ENCODE measurements around the gene ACP5. TPM values are rescaled to one million over a fixed set of nuclear protein-coding genes. Genes with fewer than 3 reads are reported as not detected.
A peak's percentile ranks its signal among the peaks of the same experiment; 100 is the strongest.

Gene ACP5
- total and polyA plus RNA-seq, 10 of the 15 experiments (the other 5 are each of a cell fraction or from before 2014, with no cell fraction given), result 1.0 to 73.4 (median 36.8) TPM

- ChIA-PET SMC1A (ENCODE audit: uncharacterized antibody, unreplicated experiment) (no interaction called here), CTCF (no interaction called here), RAD21 (ENCODE audit: unreplicated experiment) (no interaction called here), POLR2A (no interaction called here)
- intact Hi-C loops (cut with micrococcal nuclease; ENCODE audit: unreplicated experiment), result no loop called here
- H3K27ac ChIP-seq (ENCODE audit: control insufficient read depth, insufficient read depth), result no peak overlapping the region
- H3K4me1 ChIP-seq (ENCODE audit: control insufficient read depth, insufficient read depth, low read length), result peaks cover 4% of the 10 kb centered on the region
- TF ChIP-seq TCF12 (IDR thresholded peaks at IDR 0.05; ENCODE audit: low read depth, low read length), result peak; percentile 59; the same call in 1 of the 2 replicates
- no peak for TF ChIP-seq NBN (IDR thresholded peaks at IDR 0.05)
- no peak for TF ChIP-seq USF1 (IDR thresholded peaks at IDR 0.05; ENCODE audit: borderline replicate concordance, extremely low read length, insufficient read depth, low read depth, low read length)
- no peak for TF ChIP-seq MTA3 (IDR thresholded peaks at IDR 0.05; ENCODE audit: borderline replicate concordance, low read length)
- TF ChIP-seq ZNF24 (IDR thresholded peaks at IDR 0.05), result no peak
- no peak for TF ChIP-seq RUNX3 (IDR thresholded peaks at IDR 0.05; ENCODE audit: low read length)
- TF ChIP-seq CTCF (IDR thresholded peaks at IDR 0.05 in 2 of 3, conservative IDR thresholded peaks at IDR 0.05 in 1 of 3; ENCODE audit: control insufficient read depth in 2 of 3, extremely low read depth in 1 of 3, insufficient read depth in 1 of 3, low read depth in 3 of 3, low read length in 3 of 3), result 0 out of 6 replicates have a peak, but pooled peaks of 1 of the 3 experiments have one; percentile 9
- TF ChIP-seq SRF (IDR thresholded peaks at IDR 0.05; ENCODE audit: low read depth in 2 of 2, low read length in 2 of 2), result no peak
- no peak for TF ChIP-seq WRNIP1 (IDR thresholded peaks at IDR 0.05; ENCODE audit: borderline replicate concordance, low read depth, low read length)
- no peak for TF ChIP-seq HDGF (IDR thresholded peaks at IDR 0.05)
- no peak for TF ChIP-seq BCL11A (IDR thresholded peaks at IDR 0.05; ENCODE audit: low read depth, low read length)
- no peak for TF ChIP-seq CHD4 (IDR thresholded peaks at IDR 0.05)
- TF ChIP-seq TCF3 (IDR thresholded peaks at IDR 0.05; ENCODE audit: borderline replicate concordance, insufficient read depth, low read depth, low read length), result peak; percentile 39; the same call in 1 of the 2 replicates
- ATAC-seq (peak; percentile 81), DNase-seq (ENCODE audit: low read depth, low spot score) (no peak), FAIRE-seq (no peak)
- no TSS peak for BruUV-seq (replicated peaks)
- no peaks in the 10 kb centered on the region for H3K36me3 ChIP-seq (ENCODE audit: control insufficient read depth in 2 of 2, insufficient read depth in 2 of 2, low read length in 1 of 2)
- H3K9me3 ChIP-seq (replicated peaks; ENCODE audit: control insufficient read depth, insufficient read depth, low read length), result no peaks in the 10 kb centered on the region
- H3K4me3 ChIP-seq, result no peak overlapping the region
- no peak overlapping the region for H3K9ac ChIP-seq (ENCODE audit: control insufficient read depth, insufficient read depth, low read length)
- in situ Hi-C loops (cut with MboI), result no loop called here
- H3K4me2 ChIP-seq (ENCODE audit: control insufficient read depth, insufficient read depth), result no peak overlapping the region
- H2AFZ ChIP-seq (ENCODE audit: control insufficient read depth, low read depth, low read length), result no peak overlapping the region
- no peaks in the 10 kb centered on the region for H3K79me2 ChIP-seq (ENCODE audit: control insufficient read depth, insufficient read depth, low read length)
- no peaks in the 10 kb centered on the region for H4K20me1 ChIP-seq (ENCODE audit: control insufficient read depth, insufficient read depth)
- WGBS (ENCODE audit: insufficient coverage, insufficient replicate concordance, low lambda C conversion rate, missing lambda C conversion rate), result 8% methylated on average over 3 of the region's 3 CpGs
- H3K27me3 ChIP-seq (replicated peaks in 1 of 2; ENCODE audit: control insufficient read depth in 2 of 2, insufficient read depth in 2 of 2, low read length in 1 of 2), result no peaks in the 10 kb centered on the region
Measured at GRCh38 chr19:11541238-11541637, 36.2 kb downstream of the ACP5 start.
